ENCODE results near the gene MAP2.
"Not testable (repeated sequence)": the region's sequence is repeated elsewhere in the genome, so short reads cannot be mapped to it uniquely, and the experiment has no call there.

Gene MAP2

GRCh38 chr2:209593930-209594329 lies 170.1 kb downstream of the MAP2 start:
- DNase-seq (ENCODE audit: low read depth) = no peak

GRCh38 chr2:209596262-209596661 lies 172.4 kb downstream of the MAP2 start:
- peak; percentile 17 for DNase-seq (ENCODE audit: low read depth)

- not testable (repeated sequence) for DNase-seq (ENCODE audit: low read depth)
Observed at GRCh38 chr2:209598227-209598626, 174.4 kb downstream of the MAP2 start.

- no peak for DNase-seq (ENCODE audit: low read depth)
Observed at GRCh38 chr2:209600341-209601171, 176.7 kb downstream of the MAP2 start.

- DNase-seq (ENCODE audit: low read depth) = no peak
Observed at GRCh38 chr2:209601497-209601896, 177.7 kb downstream of the MAP2 start.

DNA sequence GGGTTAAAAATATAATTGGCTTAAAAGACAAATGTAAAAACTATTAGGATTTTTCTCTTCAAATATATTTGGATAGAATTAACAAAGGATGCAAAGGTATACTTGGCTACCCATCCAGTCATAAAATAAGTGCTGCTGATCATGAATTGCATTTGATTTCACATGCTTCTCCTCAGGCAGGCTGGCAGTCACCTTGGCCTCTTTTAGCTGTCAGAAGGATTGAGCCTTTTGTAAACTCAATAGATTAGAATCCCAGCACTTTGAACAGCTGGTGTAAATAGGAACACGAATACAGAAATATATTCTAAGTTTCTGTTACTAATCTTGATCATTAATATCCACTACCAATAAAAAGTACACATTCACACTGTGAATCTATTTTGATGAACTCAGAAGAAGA lies 178.4 kb downstream of the MAP2 start:
- no peak for DNase-seq (ENCODE audit: low read depth)

DNA sequence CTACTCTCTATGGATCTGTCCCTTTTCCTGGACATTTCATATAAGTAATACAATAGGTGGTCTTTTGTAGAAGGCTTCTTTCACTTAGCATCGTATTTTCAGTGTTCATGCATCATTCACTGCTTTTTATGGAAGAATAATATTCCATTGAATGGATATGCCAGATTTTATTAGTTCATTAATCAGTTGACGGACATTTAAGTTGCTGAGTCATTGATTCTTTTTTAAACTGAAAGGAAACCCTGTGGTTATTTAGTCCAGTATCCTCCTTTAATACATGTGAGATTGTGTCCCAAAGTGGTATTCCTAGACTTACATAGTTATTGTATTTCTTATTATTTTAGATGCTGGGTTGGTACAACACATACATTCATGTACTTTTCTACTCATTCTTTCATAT lies 185.7 kb downstream of the MAP2 start:
- DNase-seq (ENCODE audit: low read depth) = no peak

GRCh38 chr2:209610631-209611030 lies 186.8 kb downstream of the MAP2 start:
- DNase-seq (ENCODE audit: low read depth) = no peak

GRCh38 chr2:209613649-209614305 lies 189.9 kb downstream of the MAP2 start:
- no peak for DNase-seq (ENCODE audit: low read depth)

GRCh38 chr2:209614690-209615369 lies 191.0 kb downstream of the MAP2 start:
- DNase-seq (ENCODE audit: low read depth) = no peak

DNA sequence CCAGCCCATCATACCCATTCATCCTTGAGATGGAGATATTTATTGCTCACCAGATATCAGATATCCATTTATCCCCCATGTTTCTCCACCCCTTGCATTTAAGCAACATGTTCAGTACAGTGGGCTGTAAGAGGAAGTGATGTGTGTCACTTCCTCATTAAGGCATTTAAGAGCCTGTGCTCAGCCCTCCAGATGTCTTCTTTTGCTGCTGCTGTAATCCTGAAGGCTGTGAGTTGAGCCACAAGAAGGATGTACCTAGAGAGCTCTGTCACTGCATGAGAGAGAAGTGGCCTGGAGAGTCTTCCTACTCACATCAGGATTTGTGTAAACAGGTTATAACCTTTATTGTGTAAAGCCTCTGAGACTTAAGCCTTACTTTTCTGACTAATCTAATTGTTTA lies 195.9 kb downstream of the MAP2 start:
- peak; percentile 6 for DNase-seq (ENCODE audit: low read depth)

DNA sequence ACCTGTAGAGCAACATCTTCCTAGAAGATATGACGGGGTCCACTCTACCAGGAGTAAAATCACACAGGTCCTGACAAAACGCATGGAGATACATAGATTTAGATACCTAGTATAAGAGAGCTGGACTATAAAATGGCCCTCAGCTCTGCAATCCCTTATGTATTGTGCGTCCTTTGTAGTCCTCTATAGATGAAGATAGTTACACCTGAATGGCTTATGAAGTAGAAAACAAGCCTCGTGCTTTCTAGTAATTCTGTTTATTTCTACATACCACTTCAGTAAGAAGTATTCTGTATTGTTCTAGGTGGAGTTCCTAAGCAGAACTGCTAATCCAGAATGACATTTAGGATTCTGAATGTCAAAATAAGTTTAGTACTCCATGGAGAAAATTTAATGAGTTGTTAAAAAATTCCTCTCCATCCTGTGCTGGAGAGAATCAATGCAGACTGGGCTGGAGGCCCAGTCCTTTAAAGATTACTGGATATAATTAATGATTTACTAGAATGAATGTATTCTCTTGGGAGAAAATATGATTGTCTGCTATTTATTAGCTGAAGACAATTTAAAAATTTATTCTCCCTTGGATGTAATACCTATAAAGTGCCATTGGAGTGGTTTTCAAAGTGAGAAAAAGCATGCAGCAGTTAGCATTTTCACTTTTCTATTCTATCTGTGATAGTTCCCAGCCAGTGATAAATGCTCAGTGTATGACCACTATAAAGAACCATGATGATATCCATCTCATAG lies 200.5 kb downstream of the MAP2 start:
- no peak for DNase-seq (ENCODE audit: low read depth)

DNA sequence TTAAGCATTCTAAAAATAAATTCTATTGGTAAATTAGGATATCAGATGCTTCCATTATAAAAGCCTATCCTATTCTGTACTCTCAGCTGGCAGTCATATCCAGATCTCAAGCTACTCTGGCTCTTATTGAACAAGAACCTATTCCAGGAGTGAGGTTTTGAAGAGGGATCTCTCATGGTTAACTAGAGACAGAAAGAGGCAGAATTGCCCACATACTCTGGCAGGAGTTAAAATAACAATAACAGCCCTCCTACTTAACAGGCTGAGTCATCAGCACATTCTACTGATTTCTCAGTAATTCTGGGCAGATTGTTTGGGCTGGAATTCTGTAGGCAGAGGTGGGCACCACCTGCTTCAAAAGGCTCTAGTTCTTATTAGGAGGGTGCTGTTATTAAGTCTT lies 205.8 kb downstream of the MAP2 start:
- DNase-seq (ENCODE audit: low read depth) = peak; percentile 82

DNA sequence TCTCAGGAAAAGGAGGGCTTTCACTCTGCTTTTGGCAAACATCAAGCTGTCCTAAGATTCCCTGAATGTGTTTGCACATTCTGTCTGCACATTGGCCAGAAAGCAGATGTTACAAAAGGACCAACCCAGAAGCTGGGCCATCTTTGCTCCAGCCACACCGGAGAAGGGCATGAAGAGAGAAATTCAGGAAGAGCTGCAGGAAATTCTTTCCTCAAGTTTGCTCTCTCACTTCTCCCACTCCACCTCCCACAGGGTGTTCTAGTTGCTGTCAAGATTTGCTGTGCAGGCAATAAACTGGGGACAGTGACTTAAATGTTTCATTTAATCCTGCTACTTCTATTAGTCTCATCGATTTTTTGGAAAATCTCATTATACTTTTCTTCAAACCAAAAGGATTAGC lies 210.1 kb downstream of the MAP2 start:
- no peak for DNase-seq (ENCODE audit: low read depth)

GRCh38 chr2:209636076-209636475 lies 212.2 kb downstream of the MAP2 start:
- no peak for DNase-seq (ENCODE audit: low read depth)

- no peak for DNase-seq (ENCODE audit: low read depth)
Observed at GRCh38 chr2:209637293-209637692, 213.4 kb downstream of the MAP2 start.

- DNase-seq (ENCODE audit: low read depth) = no peak
Observed at GRCh38 chr2:209638346-209638745, 214.5 kb downstream of the MAP2 start.

GRCh38 chr2:209640358-209640757 lies 216.5 kb downstream of the MAP2 start:
- no peak for DNase-seq (ENCODE audit: low read depth)

- DNase-seq (ENCODE audit: low read depth) = no peak
Observed at GRCh38 chr2:209642146-209642820, 218.4 kb downstream of the MAP2 start.

DNA sequence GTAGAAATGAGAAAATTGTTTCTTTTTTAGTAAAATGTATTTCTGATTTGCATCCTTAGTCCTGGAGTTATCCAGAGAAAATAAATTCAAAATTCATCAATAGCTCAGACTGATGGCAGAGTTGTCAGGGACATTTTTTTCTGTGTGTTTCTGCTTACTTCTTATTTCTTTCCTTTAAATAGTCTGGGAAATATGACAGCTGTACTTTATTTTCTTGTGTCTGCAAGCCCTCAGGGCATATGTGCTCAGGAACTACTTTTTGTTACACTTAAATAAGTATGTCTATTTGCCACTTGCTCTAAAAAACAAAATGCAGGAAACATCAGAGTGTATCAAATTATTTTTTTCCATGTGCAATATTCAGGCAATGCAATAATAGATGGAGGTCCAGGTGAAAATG lies 221.0 kb downstream of the MAP2 start:
- DNase-seq (ENCODE audit: low read depth) = no peak

- DNase-seq (ENCODE audit: low read depth) = peak; percentile 85
Observed at GRCh38 chr2:209648714-209649113, 224.9 kb downstream of the MAP2 start.

GRCh38 chr2:209653134-209653533 lies 229.3 kb downstream of the MAP2 start:
- no peak for DNase-seq (ENCODE audit: low read depth)

Measured in fibroblast of gingiva (primary cell).